Measurements from ENCODE around the gene CFD.
A peak's percentile ranks its signal among the peaks of the same experiment; 100 is the strongest.
"Not testable (repeated sequence)": the region's sequence is repeated elsewhere in the genome, so short reads cannot be mapped to it uniquely, and the experiment has no call there.

CFD gene

GRCh38 chr19:825897-826644 is 33.4 kb upstream of the CFD start:
- DNase-seq (ENCODE audit: low spot score): no peak

- DNase-seq (ENCODE audit: low spot score): no peak
These were observed 32.2 kb upstream of the CFD start for GRCh38 chr19:827314-827709.

- DNase-seq (ENCODE audit: low spot score): no peak
These were observed 31.6 kb upstream of the CFD start, which contains the start of gene AZU1 for GRCh38 chr19:827710-828321. AZU1 (plus strand) TSS chr19:827837; CDS start chr19:827847, 10 bp downstream.

- DNase-seq (ENCODE audit: low spot score): no peak
These were observed 30.2 kb upstream of the CFD start for GRCh38 chr19:829129-829758.

- DNase-seq (ENCODE audit: low spot score): no peak
These were observed 27.8 kb upstream of the CFD start for GRCh38 chr19:831407-832369.

- no peak for DNase-seq (ENCODE audit: low spot score)
These were observed 25.2 kb upstream of the CFD start for GRCh38 chr19:834216-834615.

GRCh38 chr19:835210-835810 is 24.2 kb upstream of the CFD start:
- DNase-seq (ENCODE audit: low spot score): no peak

GRCh38 chr19:840519-841206 is 18.8 kb upstream of the CFD start, which contains the start of gene PRTN3:
PRTN3 (plus strand) TSS chr19:840999; CDS start chr19:841009, 10 bp downstream.
- no peak for DNase-seq (ENCODE audit: low spot score)

GRCh38 chr19:842802-843179 is 16.7 kb upstream of the CFD start:
- not testable (repeated sequence) for DNase-seq (ENCODE audit: low spot score)

GRCh38 chr19:843180-843835 is 16.2 kb upstream of the CFD start:
- DNase-seq (ENCODE audit: low spot score): no peak

GRCh38 chr19:843836-844545 is 15.5 kb upstream of the CFD start:
- no peak for DNase-seq (ENCODE audit: low spot score)

GRCh38 chr19:844546-844971 is 14.9 kb upstream of the CFD start:
- no peak for DNase-seq (ENCODE audit: low spot score)

- no peak for DNase-seq (ENCODE audit: low spot score)
These were observed 13.6 kb upstream of the CFD start for GRCh38 chr19:845707-846521.

GRCh38 chr19:848386-848921 is 11.0 kb upstream of the CFD start:
- no peak for DNase-seq (ENCODE audit: low spot score)

- not testable (repeated sequence) for DNase-seq (ENCODE audit: low spot score)
These were observed 10.3 kb upstream of the CFD start for GRCh38 chr19:849195-849594.

- peak; percentile 94 for DNase-seq (ENCODE audit: low spot score)
These were observed 9.1 kb upstream of the CFD start for GRCh38 chr19:850221-850978.

GRCh38 chr19:850979-851335 is 8.5 kb upstream of the CFD start:
- DNase-seq (ENCODE audit: low spot score): no peak
